ENCODE data around the gene HLA-C.
"Not testable (repeated sequence)": the region's sequence is repeated elsewhere in the genome, so short reads cannot be mapped to it uniquely, and the experiment has no call there.

Gene HLA-C

GRCh38 chr6:31268836-31269235, 3.1 kb downstream of the HLA-C start:
- no peak for DNase-seq

GRCh38 chr6:31268369-31268765, 3.5 kb downstream of the HLA-C start:
- DNase-seq: no peak

- DNase-seq: no peak
These were observed 4.1 kb downstream of the HLA-C start for GRCh38 chr6:31267651-31268368.

DNA sequence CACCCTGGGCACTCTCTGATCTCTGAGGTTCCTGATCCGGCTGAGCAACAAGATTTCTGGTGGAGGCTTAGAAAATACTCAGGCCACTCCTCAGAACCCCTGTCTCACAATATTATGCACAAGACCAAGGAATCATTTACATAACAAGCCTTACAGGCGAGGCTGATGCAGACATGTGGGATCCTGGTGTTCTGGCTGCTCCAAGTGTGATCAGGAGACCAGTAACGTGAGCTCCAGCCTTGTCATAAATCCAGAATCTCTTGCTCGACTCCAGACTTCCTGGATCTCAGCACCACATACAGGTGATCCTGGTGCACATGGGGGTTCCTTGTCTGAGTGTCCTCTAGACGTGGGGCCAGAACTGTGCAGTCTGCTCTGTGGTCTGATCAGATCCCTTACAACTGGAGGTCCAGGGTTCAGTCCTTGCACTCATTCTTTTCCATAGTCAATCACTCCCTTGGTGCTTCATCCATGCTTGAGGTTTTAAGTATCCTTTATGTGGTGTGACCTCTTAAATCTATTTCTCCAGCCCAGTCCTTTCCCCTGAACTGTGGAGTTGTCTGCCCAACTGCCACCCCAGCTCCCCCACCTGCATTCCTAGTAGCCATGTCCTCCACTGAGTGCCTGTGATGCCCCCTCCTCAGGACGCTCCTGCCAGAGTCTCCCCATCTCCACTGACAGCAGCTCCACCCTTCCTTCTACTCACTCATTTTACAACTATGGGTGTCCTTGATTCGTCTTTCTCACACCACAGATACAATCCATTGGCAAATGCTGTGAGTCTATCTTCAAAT, 5.1 kb downstream of the HLA-C start:
- DNase-seq: no peak

DNA sequence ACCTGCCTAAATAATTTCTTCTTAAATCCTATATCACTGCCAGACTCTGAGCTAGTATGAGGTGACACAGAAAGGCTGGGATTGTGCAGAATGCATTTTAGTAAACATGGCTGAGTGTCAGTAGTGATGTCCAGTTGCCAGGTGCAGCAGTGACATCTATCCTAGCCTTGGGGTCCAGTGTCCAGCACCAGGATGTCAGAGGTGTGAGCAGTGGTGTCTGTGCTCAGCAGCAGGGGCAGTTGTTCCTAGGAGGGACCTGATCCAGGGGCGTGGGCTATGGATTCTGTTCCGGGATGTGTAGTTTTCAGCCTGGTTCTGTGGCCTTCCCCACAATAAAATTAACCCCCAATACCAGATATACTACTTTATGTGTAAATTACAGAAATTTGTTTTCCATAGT, 6.0 kb downstream of the HLA-C start:
- no peak for DNase-seq

DNA sequence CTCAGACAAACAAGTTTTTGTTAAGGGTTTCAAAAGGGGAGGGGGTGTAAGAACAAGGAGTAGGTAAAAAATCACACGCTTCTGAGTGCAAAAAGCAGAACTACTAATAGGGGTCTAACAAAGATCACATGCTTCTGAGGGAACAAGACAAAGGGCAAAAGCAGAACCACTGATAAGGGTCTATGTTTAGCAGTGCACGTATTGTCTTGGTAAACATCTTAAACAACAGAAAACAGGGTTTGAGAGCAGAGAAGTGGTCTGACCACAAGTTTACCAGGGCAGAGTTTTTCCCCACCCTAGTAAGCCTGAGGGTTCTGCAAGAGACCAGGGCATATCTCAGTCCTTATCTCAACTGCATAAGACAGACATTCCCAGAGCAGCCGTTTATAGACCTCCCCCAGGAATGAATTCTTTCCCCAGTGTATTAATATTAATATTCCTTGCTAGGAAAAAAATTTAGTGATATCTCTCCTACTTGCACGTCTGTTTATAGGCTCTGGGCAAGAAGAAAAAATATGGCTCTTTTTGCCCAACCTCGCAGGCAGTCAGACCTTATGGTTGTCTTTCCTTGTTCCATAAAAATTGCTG, 8.5 kb downstream of the HLA-C start:
- DNase-seq: not testable (repeated sequence)

- not testable (repeated sequence) for DNase-seq
These were observed 11.9 kb downstream of the HLA-C start for GRCh38 chr6:31259995-31260394.

DNA sequence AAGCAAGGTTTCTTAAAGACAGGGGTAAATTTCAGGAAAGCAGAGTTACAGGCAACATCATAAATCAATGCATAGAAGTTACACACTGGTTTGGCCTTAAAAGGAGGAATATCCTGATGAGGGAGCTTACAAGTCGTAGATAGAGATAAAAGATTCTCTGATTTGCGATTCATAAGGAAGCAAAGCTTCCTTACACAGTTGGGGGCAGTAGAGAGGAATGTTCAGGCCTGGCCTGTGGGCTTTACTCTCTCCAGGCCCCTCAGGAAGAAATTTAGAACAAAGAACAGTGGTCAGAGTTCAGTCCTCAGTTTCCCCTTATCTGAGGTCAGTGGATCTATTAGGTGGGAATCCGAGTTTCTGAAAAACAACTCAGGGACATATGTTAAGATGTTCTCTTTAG, 19.3 kb downstream of the HLA-C start:
- DNase-seq: no peak

GRCh38 chr6:31251261-31251660, 20.6 kb downstream of the HLA-C start:
- no peak for DNase-seq

GRCh38 chr6:31249184-31249583, 22.7 kb downstream of the HLA-C start:
- DNase-seq: no peak

DNA sequence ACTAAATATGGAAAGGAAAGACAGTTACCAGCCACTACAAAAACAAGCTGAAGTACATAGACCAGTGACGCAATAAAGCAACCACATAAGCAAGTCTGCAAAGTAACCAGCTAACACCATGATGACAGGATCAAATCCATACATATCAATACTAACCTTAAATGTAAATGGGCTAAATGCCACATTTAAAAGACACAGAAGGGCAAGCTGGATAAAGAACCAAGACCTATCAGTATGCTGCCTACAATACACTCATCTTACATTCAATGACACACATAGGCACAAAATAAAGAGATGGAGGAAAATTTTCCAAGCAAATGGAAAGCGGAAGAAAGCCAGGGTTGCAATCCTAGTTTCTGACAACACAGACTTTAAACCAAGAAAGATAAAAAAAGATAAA, 24.1 kb downstream of the HLA-C start:
- no peak for DNase-seq

DNA sequence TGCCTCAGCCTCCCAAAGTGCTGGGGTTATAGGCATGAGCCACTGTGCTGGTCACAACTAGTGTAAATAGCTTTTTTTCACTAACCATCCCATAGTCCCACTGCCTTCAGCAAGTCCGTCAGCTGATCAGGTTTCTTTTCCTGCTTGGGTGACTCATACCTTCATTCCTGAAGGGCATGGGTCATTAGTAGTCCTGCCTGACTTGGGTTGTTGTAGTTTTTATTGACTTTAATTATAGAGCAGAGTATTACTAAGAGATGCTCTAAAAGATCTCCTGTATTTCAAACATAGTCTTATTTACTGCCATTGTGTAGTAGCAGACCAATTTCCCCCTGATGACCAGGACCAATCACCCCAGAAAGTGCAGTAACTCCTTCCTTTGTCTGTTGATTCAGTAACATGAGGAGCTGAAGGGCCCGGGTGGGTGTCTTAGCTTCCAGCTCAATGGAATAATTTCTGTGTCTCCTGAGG, 25.8 kb downstream of the HLA-C start:
- DNase-seq: no peak

DNA sequence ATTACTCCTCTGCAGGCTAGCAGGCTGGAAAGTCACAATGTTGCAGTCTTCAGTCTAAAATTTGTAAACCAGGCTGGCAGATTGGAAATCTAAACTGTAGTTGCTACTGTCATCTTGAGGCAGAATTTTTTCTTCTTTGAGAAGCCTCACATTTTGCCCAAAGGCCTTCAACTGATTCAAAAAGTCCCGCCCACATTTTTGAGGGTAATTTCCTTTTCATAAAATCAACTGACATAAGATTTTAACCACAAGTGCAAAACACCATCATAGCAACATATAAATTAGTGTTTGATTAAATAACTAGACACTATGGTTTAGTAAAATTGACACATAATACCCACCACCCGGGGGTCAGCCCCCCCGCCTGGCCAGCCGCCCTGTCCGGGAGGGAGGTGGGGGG, 28.4 kb downstream of the HLA-C start:
- DNase-seq: no peak

GRCh38 chr6:31239854-31240253, 32.0 kb downstream of the HLA-C start:
- DNase-seq: no peak

DNA sequence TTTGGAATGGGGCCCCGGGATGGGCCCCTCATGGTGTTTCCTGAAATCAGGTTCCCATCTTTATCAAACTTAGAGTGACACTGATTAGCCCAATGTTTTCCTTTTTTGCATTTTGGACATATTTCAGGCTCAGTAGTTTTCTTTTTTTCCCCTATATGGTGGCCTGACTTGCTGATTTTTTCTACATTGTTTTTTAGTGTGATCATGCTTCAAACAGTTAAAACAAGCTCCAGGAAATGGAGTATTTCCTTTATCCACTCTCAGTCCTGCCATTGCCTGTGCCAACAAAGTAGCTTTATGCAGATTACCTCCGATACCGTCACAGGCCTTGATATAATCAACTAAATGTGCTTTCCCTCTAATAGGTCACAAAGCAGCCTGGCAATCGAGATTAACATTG, 37.8 kb downstream of the HLA-C start:
- not testable (repeated sequence) for DNase-seq

GRCh38 chr6:31228476-31228875, 43.4 kb downstream of the HLA-C start:
- no peak for DNase-seq

DNA sequence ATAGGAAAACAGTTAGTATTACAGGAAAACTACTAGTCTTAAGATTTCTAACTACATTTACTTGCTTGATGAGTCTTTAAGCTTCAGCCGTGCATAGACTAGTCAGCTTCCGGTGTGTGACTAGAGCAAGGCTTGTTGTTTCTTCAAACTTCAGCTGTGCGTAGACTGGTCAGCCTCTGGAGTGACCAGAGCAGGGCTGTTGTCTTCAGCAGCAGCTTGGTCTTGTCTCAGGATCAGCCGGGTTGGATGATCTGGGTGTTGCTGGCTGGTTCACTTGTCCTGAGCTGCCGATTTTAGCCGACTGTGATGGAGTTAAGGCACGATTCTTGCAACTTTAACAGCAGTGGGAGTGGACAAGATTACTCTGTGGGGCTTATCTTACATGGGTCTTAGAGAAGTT, 44.7 kb downstream of the HLA-C start:
- DNase-seq: no peak

DNA sequence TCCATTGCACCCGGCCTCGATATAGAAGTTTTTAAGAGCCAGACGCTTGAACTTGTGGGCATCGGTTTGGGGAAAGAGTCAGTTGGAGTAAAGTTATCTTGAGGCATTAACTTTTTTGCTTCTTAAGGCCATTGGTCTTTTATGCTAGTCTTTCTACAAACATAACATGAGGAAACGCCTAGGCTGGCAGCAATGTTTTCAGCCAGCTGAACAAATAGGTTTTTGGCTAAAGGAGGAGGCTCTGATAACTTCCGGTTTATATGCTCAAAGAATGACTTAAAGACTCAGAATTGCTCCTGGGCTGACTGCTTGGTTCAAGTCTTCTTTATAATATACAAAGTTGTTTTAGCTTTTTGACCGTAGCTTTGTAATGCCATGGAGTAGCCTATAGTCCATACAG, 46.2 kb downstream of the HLA-C start:
- DNase-seq: no peak

DNA sequence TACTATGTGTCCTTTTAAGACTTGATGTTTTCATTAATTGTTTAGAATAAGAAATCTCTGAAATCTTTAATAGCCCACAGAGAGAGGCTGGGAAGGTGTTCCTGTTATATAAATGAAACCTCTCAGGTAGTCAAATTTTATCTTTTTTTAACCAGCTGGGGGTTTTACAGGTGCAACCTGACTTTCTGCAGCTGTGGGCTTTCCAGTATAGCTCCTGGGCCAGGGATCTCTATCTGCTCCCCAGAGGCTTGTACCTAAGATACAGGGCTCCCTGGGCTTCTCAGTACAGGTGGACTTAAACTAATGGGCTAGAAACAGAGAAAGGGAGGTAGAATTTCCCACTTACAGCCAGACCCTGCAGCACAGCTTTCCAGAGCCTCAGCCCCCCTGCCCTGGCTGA, 49.4 kb downstream of the HLA-C start:
- DNase-seq: no peak
